K562 (cell line): ENCODE results near the gene G6PC3. TPM values are rescaled to one million over a fixed set of nuclear protein-coding genes. Genes with fewer than 3 reads are reported as not detected.

ENCODE experiments used
- ATAC-seq: fragments of 200-7000 bp; cut with Tn5 transposase; 3 replicates; pipeline ENCODE4 v1.9.1; 2020; ENCODE audit warnings: moderate library complexity
- BruUV-seq: library from RNA; stranded (reverse); fragments of 400-500 nt; replicated peaks from 2 replicates; lab custom pipeline; 2021; lab: Mats Ljungman, UMichigan
- CTCF ChIA-PET: fragments of 300-600 bp; formaldehyde crosslinking; extraction: SDS; loops from one replicate; lab custom pipeline; 2021; ENCODE audit warnings: low intra/inter-chr PET ratio; lab: Yijun Ruan, JAX
- POLR2A ChIA-PET: fragments of 300-600, 350-650 bp; sonication (Branson Sonifier 250); formaldehyde crosslinking; extraction: SDS; loops from one replicate; lab custom pipeline; 2021; ENCODE audit warnings: antibody characterized with exemption, inconsistent platforms; lab: Yijun Ruan, JAX
- DNase-seq, 4 experiments: peaks; one replicate each; pipeline versions ENCODE4 v3.0.0 to v3.0.0-alpha.2; 2011 to 2018; ENCODE audit warnings: low spot score in 3 of 4, mixed read lengths in 3 of 4; ENCODE audit errors: extremely low read depth in 1 of 4
- FAIRE-seq: peaks from 2 replicates; lab custom pipeline; 2011; peaks lifted over from hg19 to GRCh38; lab: Jason Lieb, UNC
- H2AFZ ChIP-seq: 2 replicates; pipeline ENCODE4 v1.6.0; 2011; ENCODE audit warnings: low read depth, low read length, control low read depth, inconsistent platforms
- H3K27ac ChIP-seq: fragments of 200-600 bp; 3 replicates; pipeline ENCODE4 v1.8.0; 2011; ENCODE audit warnings: low read depth, mild to moderate bottlenecking, control low read depth, inconsistent platforms, low read length, moderate library complexity, mixed read lengths; ENCODE audit errors: extremely low read depth
- H3K27me3 ChIP-seq, 2 experiments: fragments of 300-600 bp in 1 of 2; 2 replicates in 1 of 2; 3 replicates in 1 of 2; pipeline versions ENCODE4 v1.6.0 to v1.8.0; 2011; ENCODE audit warnings: inconsistent platforms in 2 of 2, low read length in 2 of 2, mild to moderate bottlenecking in 1 of 2, mixed read lengths in 1 of 2, moderate library complexity in 1 of 2; ENCODE audit not compliant: control insufficient read depth in 2 of 2, insufficient read depth in 2 of 2
- H3K36me3 ChIP-seq: fragments of 300-600 bp; 3 replicates; pipeline ENCODE4 v1.8.0; 2011; ENCODE audit warnings: mild to moderate bottlenecking, low read length, inconsistent platforms; ENCODE audit not compliant: control insufficient read depth, insufficient read depth
- H3K4me1 ChIP-seq, 2 experiments: fragments of 200-600 bp in 1 of 2; replicated peaks in 1 of 2; 2 replicates in 1 of 2; 3 replicates in 1 of 2; pipeline versions ENCODE4 v1.5.1 to v1.8.0; 2011; ENCODE audit warnings: inconsistent platforms in 2 of 2, low read length in 2 of 2, mild to moderate bottlenecking in 1 of 2, mixed read lengths in 1 of 2, moderate library complexity in 1 of 2; ENCODE audit not compliant: control insufficient read depth in 2 of 2, insufficient read depth in 2 of 2
- H3K4me2 ChIP-seq: 2 replicates; pipeline ENCODE4 v1.6.1; 2011; ENCODE audit warnings: low read length, control low read depth, inconsistent platforms, mixed read lengths; ENCODE audit not compliant: insufficient read depth
- H3K4me3 ChIP-seq: fragments of 200-600 bp; sonication (generic), shearing (Covaris generic); 2 replicates; pipeline ENCODE4 v1.5.1; 2016; ENCODE audit warnings: control low read depth, inconsistent platforms
- H3K79me2 ChIP-seq: fragments of 200-600 bp; 3 replicates; pipeline ENCODE4 v1.8.0; 2011; ENCODE audit warnings: low read length, inconsistent platforms; ENCODE audit not compliant: control insufficient read depth, insufficient read depth
- H3K9ac ChIP-seq, 2 experiments: 2 replicates each; pipeline versions ENCODE4 v1.6.0 to v1.6.1; 2011; ENCODE audit warnings: low read depth in 2 of 2, low read length in 2 of 2, control low read depth in 1 of 2, inconsistent platforms in 1 of 2, mild to moderate bottlenecking in 1 of 2, mixed read lengths in 1 of 2; ENCODE audit not compliant: insufficient read depth in 1 of 2
- H3K9me1 ChIP-seq: one replicate; pipeline ENCODE4 v1.6.0; 2011; ENCODE audit warnings: inconsistent platforms, mild to moderate bottlenecking, low read length, moderate library complexity; ENCODE audit not compliant: control insufficient read depth, insufficient read depth
- H3K9me3 ChIP-seq: replicated peaks from 2 replicates; pipeline ENCODE4 v1.5.1; 2011; ENCODE audit warnings: low read depth, low read length, inconsistent platforms; ENCODE audit not compliant: control insufficient read depth, insufficient read depth
- H4K20me1 ChIP-seq: replicated peaks from 2 replicates; pipeline ENCODE4 v1.6.1; 2011; ENCODE audit warnings: low read length, inconsistent platforms, mixed read lengths; ENCODE audit not compliant: control insufficient read depth, insufficient read depth
- CHD1 ChIP-seq: fragments of 200-600 bp; sonication (generic); IDR thresholded peaks from one replicate; pipeline ENCODE4 v1.6.1; 2012; ENCODE audit warnings: mild to moderate bottlenecking, moderate library complexity, low read length, inconsistent platforms
- CHD4 ChIP-seq: fragments of 200-600 bp; sonication (generic); IDR thresholded peaks from 3 replicates; pipeline ENCODE4 v1.6.1; 2012; ENCODE audit warnings: low read depth, mild to moderate bottlenecking, mixed read lengths, low read length, inconsistent platforms; ENCODE audit not compliant: insufficient read depth, insufficient replicate concordance, poor library complexity, severe bottlenecking
- E2F4 ChIP-seq: sonication (generic); formaldehyde crosslinking; IDR thresholded peaks from 2 replicates; pipeline ENCODE4 v1.8.0; 2022; ENCODE audit warnings: mild to moderate bottlenecking, low read depth, missing genetic modification reagents
- FOSL1 ChIP-seq: fragments of 200-800 bp; sonication (Bioruptor generic); conservative IDR thresholded peaks from 2 replicates; pipeline ENCODE4 v1.6.1; 2016; ENCODE audit warnings: missing genetic modification characterization, missing compliant biosample characterization
- FOXK2 ChIP-seq, 2 experiments: fragments of 450-650 bp; IDR thresholded peaks in 1 of 2; conservative IDR thresholded peaks in 1 of 2; 2 replicates each; pipeline ENCODE4 v1.6.1; 2016; ENCODE audit warnings: low read depth in 2 of 2, mild to moderate bottlenecking in 1 of 2
- HBP1 ChIP-seq: fragments of 450-650 bp; formaldehyde crosslinking; IDR thresholded peaks from 2 replicates; pipeline ENCODE4 v1.4.0; 2022; ENCODE audit warnings: missing genetic modification characterization
- HDAC2 ChIP-seq: fragments of 450-650 bp; IDR thresholded peaks from 2 replicates; pipeline ENCODE4 v1.6.1; 2016; ENCODE audit warnings: mild to moderate bottlenecking
- KDM1A ChIP-seq, 2 experiments: fragments of 450-650 bp; IDR thresholded peaks; 2 replicates each; pipeline ENCODE4 v1.6.1; 2016; ENCODE audit warnings: mild to moderate bottlenecking in 2 of 2
- MCM5 ChIP-seq: fragments of 450-650 bp; IDR thresholded peaks from 2 replicates; pipeline ENCODE4 v1.6.1; 2016; ENCODE audit warnings: low read depth
- MIER1 ChIP-seq: fragments of 450-650 bp; IDR thresholded peaks from 2 replicates; pipeline ENCODE4 v1.6.1; 2016; ENCODE audit warnings: antibody characterized with exemption, mild to moderate bottlenecking, low read depth
- MTA3 ChIP-seq: fragments of 450-650 bp; formaldehyde crosslinking; IDR thresholded peaks from 2 replicates; pipeline ENCODE4 v1.6.1; 2017; ENCODE audit warnings: mild to moderate bottlenecking, borderline replicate concordance
- NCOA4 ChIP-seq: fragments of 450-650 bp; IDR thresholded peaks from 2 replicates; pipeline ENCODE4 v1.6.1; 2018; ENCODE audit warnings: mild to moderate bottlenecking; ENCODE audit not compliant: partially characterized antibody
- RFX5 ChIP-seq: IDR thresholded peaks from 2 replicates; pipeline ENCODE4 v1.6.1; 2011; ENCODE audit warnings: low read depth, mild to moderate bottlenecking, improper control_type of control experiment, low read length
- SREBF2 ChIP-seq: sonication (generic); formaldehyde crosslinking; IDR thresholded peaks from 2 replicates; pipeline ENCODE4 v1.4.0; 2020; ENCODE audit warnings: mild to moderate bottlenecking, missing genetic modification reagents
- TCF7 ChIP-seq: sonication (generic); IDR thresholded peaks from 2 replicates; pipeline ENCODE4 v1.6.1; 2016; ENCODE audit warnings: antibody characterized with exemption, borderline replicate concordance
- TRIM28 ChIP-seq: fragments of 450-650 bp; IDR thresholded peaks from 2 replicates; pipeline ENCODE4 v1.6.1; 2017
- WHSC1 ChIP-seq: IDR thresholded peaks from one replicate; pipeline ENCODE4 v1.6.1; 2012; ENCODE audit warnings: low read length, control low read depth, inconsistent platforms
- ZNF23 ChIP-seq: fragments of 250-450 bp; sonication (Bioruptor Pico); IDR thresholded peaks from 2 replicates; pipeline ENCODE4 v1.4.0; 2020; ENCODE audit warnings: mild to moderate bottlenecking
- ZNF316 ChIP-seq: fragments of 450-650 bp; IDR thresholded peaks from 2 replicates; pipeline ENCODE4 v1.6.1; 2016
- WGBS: fragments of 100-300 bp; shearing (Covaris generic); methylation state at CpG from one replicate; pipeline ENCODE4 v1.1.6; 2016; ENCODE audit warnings: low coverage, mixed read lengths; ENCODE audit not compliant: insufficient coverage; ENCODE audit errors: missing lambda C conversion rate; 5-methylcytosine and 5-hydroxymethylcytosine counted together
- in situ Hi-C: fragments of 300-500 bp; cut with MboI; formaldehyde crosslinking; loops from 4 replicates; pipeline ENCODE4 v1.15.0; 2018; ENCODE audit warnings: inconsistent platforms, mixed read lengths
- intact Hi-C: fragments of 100-400 bp; cut with micrococcal nuclease; formaldehyde crosslinking; loops from 2 replicates; pipeline ENCODE4 v1.14.2; 2022
- polyA plus RNA-seq, 8 experiments: library from polyadenylated mRNA; depleted of rRNA in 4 of 8; stranded (reverse) in 5 of 8; unstranded in 3 of 8; fragments of >200 nt; fragmentation: Nextera tagmentation in 2 of 8; fragmentation: Illumina TruSeq in 1 of 8; extraction: Ambion mirVana in 2 of 8; extraction: Trizol in 1 of 8; gene quantifications; 2 replicates each; pipeline versions ENCODE4 v1.2.1 to v1.2.3, GENCODE V29; 2011 to 2014; ENCODE audit warnings: inconsistent platforms in 1 of 8, missing spikeins in 1 of 8
- total RNA-seq, 7 experiments: library from RNA; depleted of rRNA in 6 of 7; stranded (reverse); fragments of >200 nt in 6 of 7; fragmentation: Illumina TruSeq in 2 of 7; extraction: Trizol in 2 of 7; gene quantifications; 2 replicates each; pipeline versions ENCODE4 v1.2.1 to v1.2.3, GENCODE V29; 2011 to 2021; ENCODE audit warnings: low replicate concordance in 1 of 7
- TF ChIP-seq, protein P1 (sequence below), 2 experiments: fragments of 250-450 bp in 1 of 2; fragments of 450-650 bp in 1 of 2; sonication (Bioruptor Pico) in 1 of 2; IDR thresholded peaks; 2 replicates each; pipeline versions ENCODE4 v1.6.1 to v1.8.0; 2016 to 2021; ENCODE audit warnings: mild to moderate bottlenecking in 2 of 2, moderate library complexity in 2 of 2, missing compliant biosample characterization in 1 of 2, missing genetic modification characterization in 1 of 2

The G6PC3 gene
- total and polyA plus RNA-seq, 9 of the 15 experiments (the other 6 are each of a cell fraction or from before 2014, with no cell fraction given): 10.4 to 57.8 (median 31.1) TPM

DNA sequence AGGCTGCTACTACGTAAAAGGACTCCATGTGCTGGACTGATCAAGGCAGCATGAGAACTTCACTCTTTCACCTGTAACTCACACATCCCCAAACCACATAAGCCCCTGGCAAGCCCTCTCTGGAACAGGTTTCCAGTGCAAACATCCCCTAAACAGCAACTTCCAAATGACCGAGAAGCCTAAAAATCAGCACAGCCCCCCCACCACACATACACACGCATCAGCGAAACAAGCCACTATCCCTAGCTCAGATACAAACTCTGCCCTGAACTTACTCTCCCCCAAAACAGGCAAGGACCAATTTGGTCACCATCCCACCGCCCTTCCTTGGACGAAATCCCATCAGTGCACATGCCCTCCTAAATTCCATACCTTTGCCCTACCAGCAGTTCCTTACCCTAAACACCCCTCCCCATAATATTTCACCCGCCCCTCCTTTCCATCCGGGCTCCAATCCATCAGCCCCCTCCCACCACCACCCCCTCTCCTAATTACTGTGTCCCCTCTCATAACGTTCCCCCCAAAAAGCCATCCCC lies 4.8 kb upstream of the G6PC3 start:
- intact Hi-C loops (no loop called here), in situ Hi-C loops (no loop called here)
- Histone ChIP-seq H4K20me1 (peaks cover 10% of the 10 kb centered on the region; the same call in 1 of the 2 replicates), H3K9me1 (no peaks in the 10 kb centered on the region), H3K4me1 (peaks cover 28 to 30% of the 10 kb centered on the region in 2 experiments; a peak in 4 of 5 replicates), H3K9ac (peak overlapping the region; percentile 93), H3K9me3 (no peaks in the 10 kb centered on the region), H3K36me3 (peaks cover 35% of the 10 kb centered on the region), H3K4me3 (peak overlapping the region; percentile 94), H3K27me3 (no peaks in the 10 kb centered on the region), H2AFZ (peak overlapping the region; percentile 78), H3K79me2 (peaks cover 59% of the 10 kb centered on the region), H3K27ac (peak overlapping the region; percentile 95), H3K4me2 (peak overlapping the region; percentile 99)
- 0% methylated on average over 7 of the region's 9 CpGs for WGBS
- CTCF ChIA-PET: no interaction called here
- FAIRE-seq (peak; percentile 42), ATAC-seq (no peak), DNase-seq (peak in 1 of 4 experiments; percentile 33)
- no TSS peak for BruUV-seq
- POLR2A ChIA-PET: interaction anchor here (0.6 to 2.3 kb wide), 9 partner anchors 8 to 63 kb away, joined by 3 to 11 read pairs (median 3); partner anchors contain the start of gene HDAC5
- no peak for TF ChIP-seq MIER1
- peak; percentile 59 for TF ChIP-seq CHD1
- no peak for TF ChIP-seq ZNF23 (CRISPR knock-in tag)
- TF ChIP-seq SREBF2 (CRISPR knock-in tag): no peak
- TF ChIP-seq MTA3: no peak
- no peak for TF ChIP-seq E2F4
- TF ChIP-seq HDAC2: 0 out of 2 replicates have a peak, but pooled peaks have one; percentile 38
- TF ChIP-seq NCOA4: no peak
- TF ChIP-seq HBP1 (CRISPR knock-in tag): no peak
- no peak for TF ChIP-seq CHD4
- no peak for TF ChIP-seq KDM1A (IDR thresholded peaks at IDR 0.05)
- 0 out of 2 replicates have a peak, but pooled peaks have one; percentile 26 for TF ChIP-seq ZNF316
- TF ChIP-seq TCF7: no peak
- TF ChIP-seq FOSL1 (tag): no peak
- TF ChIP-seq MCM5: no peak
- peak; percentile 41 to 66; a peak in 2 of 4 replicates for TF ChIP-seq FOXK2 (conservative IDR thresholded peaks at IDR 0.05 in 1 of 2, IDR thresholded peaks at IDR 0.05 in 1 of 2; ENCODE audit: low read depth in 2 of 2)
- no peak for TF ChIP-seq TRIM28
- no peak for TF ChIP-seq WHSC1
- TF ChIP-seq, protein P1, sequence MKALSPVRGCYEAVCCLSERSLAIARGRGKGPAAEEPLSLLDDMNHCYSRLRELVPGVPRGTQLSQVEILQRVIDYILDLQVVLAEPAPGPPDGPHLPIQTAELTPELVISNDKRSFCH (CRISPR knock-in tag; IDR thresholded peaks at IDR 0.05): no peak
- TF ChIP-seq, protein P1 (tag; IDR thresholded peaks at IDR 0.05): no peak
- TF ChIP-seq RFX5: no peak
